GM23338 (cell line): ENCODE results near the gene CADPS2. TPM values are rescaled to one million over a fixed set of nuclear protein-coding genes. Genes with fewer than 3 reads are reported as not detected.

Experiments used
- ATAC-seq: fragments of 200-7000 bp; cut with Tn5 transposase; 3 replicates; pipeline ENCODE4 v1.9.1; 2020
- DNase-seq: peaks from one replicate; pipeline ENCODE4 v3.0.0-alpha.2; 2015; ENCODE audit warnings: low spot score
- H2AFZ ChIP-seq: fragments of 200-600 bp; sonication (generic); 2 replicates; pipeline ENCODE4 v1.8.0; 2016; ENCODE audit warnings: antibody characterized with exemption, mild to moderate bottlenecking, moderate library complexity
- H3F3A ChIP-seq: fragments of 200-600 bp; sonication (generic); replicated peaks from 2 replicates; pipeline ENCODE4 v1.8.0; 2017; ENCODE audit warnings: antibody characterized with exemption, mixed run types, low read depth
- H3K27ac ChIP-seq: fragments of 200-600 bp; sonication (generic); 2 replicates; pipeline ENCODE4 v1.6.1; 2016; ENCODE audit warnings: low read depth
- H3K27me3 ChIP-seq: fragments of 200-600 bp; sonication (generic); 2 replicates; pipeline ENCODE4 v1.8.0; 2016; ENCODE audit warnings: mild to moderate bottlenecking, mixed run types, moderate library complexity; ENCODE audit not compliant: insufficient read depth
- H3K36me3 ChIP-seq: fragments of 200-600 bp; sonication (generic); 2 replicates; pipeline ENCODE4 v1.8.0; 2016; ENCODE audit warnings: mild to moderate bottlenecking; ENCODE audit not compliant: insufficient read depth
- H3K4me1 ChIP-seq: fragments of 200-600 bp; sonication (generic); 2 replicates; pipeline ENCODE4 v1.8.0; 2016; ENCODE audit warnings: mild to moderate bottlenecking, moderate library complexity; ENCODE audit not compliant: insufficient read depth
- H3K4me2 ChIP-seq: fragments of 200-600 bp; sonication (generic); 2 replicates; pipeline ENCODE4 v1.7.1; 2017; ENCODE audit warnings: mixed run types
- H3K4me3 ChIP-seq: fragments of 200-600 bp; sonication (generic); 2 replicates; pipeline ENCODE4 v1.6.1; 2016; ENCODE audit warnings: mixed run types
- H3K79me2 ChIP-seq: fragments of 200-600 bp; sonication (generic); replicated peaks from 2 replicates; pipeline ENCODE4 v1.8.0; 2017; ENCODE audit warnings: mild to moderate bottlenecking; ENCODE audit not compliant: insufficient read depth
- H3K9me2 ChIP-seq: fragments of 200-600 bp; sonication (generic); 2 replicates; pipeline ENCODE4 v1.8.0; 2017; ENCODE audit not compliant: insufficient read depth
- H4K20me1 ChIP-seq: fragments of 200-600 bp; sonication (generic); replicated peaks from 2 replicates; pipeline ENCODE4 v1.8.0; 2017; ENCODE audit warnings: mild to moderate bottlenecking; ENCODE audit not compliant: insufficient read depth
- H3K27ac Mint-ChIP-seq: 2 replicates; pipeline ENCODE4 v1.8.0; 2020; ENCODE audit warnings: inconsistent platforms, mild to moderate bottlenecking, moderate library complexity, mixed read lengths
- H3K27me3 Mint-ChIP-seq: 3 replicates; pipeline ENCODE4 v1.8.0; 2022; ENCODE audit warnings: low read depth, mild to moderate bottlenecking, moderate library complexity, mixed read lengths, inconsistent platforms; ENCODE audit not compliant: insufficient read depth, poor library complexity
- H3K36me3 Mint-ChIP-seq: 3 replicates; pipeline ENCODE4 v1.8.0; 2021; ENCODE audit warnings: low read depth, mild to moderate bottlenecking, inconsistent platforms, moderate library complexity, mixed read lengths
- H3K4me1 Mint-ChIP-seq: 3 replicates; pipeline ENCODE4 v1.8.0; 2020; ENCODE audit warnings: mild to moderate bottlenecking, inconsistent platforms, mixed read lengths
- H3K4me3 Mint-ChIP-seq: 3 replicates; pipeline ENCODE4 v1.8.0; 2021; ENCODE audit warnings: moderate library complexity, mild to moderate bottlenecking, inconsistent platforms, mixed read lengths
- H3K9me3 Mint-ChIP-seq: 3 replicates; pipeline ENCODE4 v1.8.0; 2020; ENCODE audit warnings: moderate library complexity, mild to moderate bottlenecking, inconsistent platforms, mixed read lengths
- CREB1 ChIP-seq: fragments of 250-450 bp; sonication (Bioruptor Pico); IDR thresholded peaks from 2 replicates; pipeline ENCODE4 v1.5.0; 2020; ENCODE audit warnings: low read depth, mild to moderate bottlenecking, moderate library complexity
- EZH2 ChIP-seq: fragments of 200-600 bp; sonication (generic); IDR thresholded peaks from one replicate; pipeline ENCODE4 v1.8.0; 2017; ENCODE audit warnings: antibody characterized with exemption, mild to moderate bottlenecking, low read depth; ENCODE audit not compliant: unreplicated experiment
- EZH2phosphoT487 ChIP-seq: fragments of 200-600 bp; sonication (generic); IDR thresholded peaks from one replicate; pipeline ENCODE4 v1.8.1; 2018; ENCODE audit warnings: antibody characterized with exemption; ENCODE audit not compliant: unreplicated experiment
- JUNB ChIP-seq: IDR thresholded peaks from one replicate; pipeline ENCODE4 v1.6.1; 2016; ENCODE audit warnings: antibody characterized with exemption; ENCODE audit not compliant: unreplicated experiment
- NANOG ChIP-seq: IDR thresholded peaks from 2 replicates; pipeline ENCODE4 v1.6.1; 2016; ENCODE audit warnings: antibody characterized with exemption, borderline replicate concordance
- POLR2AphosphoS5 ChIP-seq: IDR thresholded peaks from 2 replicates; pipeline ENCODE4 v1.6.1; 2016; ENCODE audit warnings: antibody characterized with exemption, low read depth
- STAT1 ChIP-seq: IDR thresholded peaks from one replicate; pipeline ENCODE4 v1.6.1; 2016; ENCODE audit warnings: antibody characterized with exemption; ENCODE audit not compliant: unreplicated experiment
- ZNF114 ChIP-seq: fragments of 250-450 bp; sonication (Bioruptor Pico); IDR thresholded peaks from 2 replicates; pipeline ENCODE4 v1.5.0; 2020; ENCODE audit warnings: mild to moderate bottlenecking, moderate library complexity
- ZNF331 ChIP-seq: fragments of 250-450 bp; sonication (Bioruptor Pico); IDR thresholded peaks from 2 replicates; pipeline ENCODE4 v1.5.0; 2020; ENCODE audit warnings: low read depth, mild to moderate bottlenecking, moderate library complexity
- polyA plus RNA-seq: library from polyadenylated mRNA; unstranded; fragments of >200 nt; fragmentation: Nextera tagmentation; extraction: Ambion mirVana; gene quantifications from 2 replicates; pipeline ENCODE4 v1.2.1, GENCODE V29; 2016
- total RNA-seq: library from RNA; depleted of rRNA; stranded (reverse); fragments of >200 nt; shearing (Covaris generic); gene quantifications from 2 replicates; pipeline ENCODE4 v1.2.3, GENCODE V29; 2014
- TF ChIP-seq, protein P1 (sequence below): IDR thresholded peaks from 2 replicates; pipeline ENCODE4 v1.6.1; 2016; ENCODE audit warnings: antibody characterized with exemption
- TF ChIP-seq, protein P2 (sequence below): fragments of 250-450 bp; sonication (Bioruptor Pico); IDR thresholded peaks from 2 replicates; pipeline ENCODE4 v1.5.0; 2020; ENCODE audit warnings: mild to moderate bottlenecking, moderate library complexity

Gene CADPS2
- total and polyA plus RNA-seq, 2 experiments from 2014 or later, result 16.3 to 36.9 TPM

DNA sequence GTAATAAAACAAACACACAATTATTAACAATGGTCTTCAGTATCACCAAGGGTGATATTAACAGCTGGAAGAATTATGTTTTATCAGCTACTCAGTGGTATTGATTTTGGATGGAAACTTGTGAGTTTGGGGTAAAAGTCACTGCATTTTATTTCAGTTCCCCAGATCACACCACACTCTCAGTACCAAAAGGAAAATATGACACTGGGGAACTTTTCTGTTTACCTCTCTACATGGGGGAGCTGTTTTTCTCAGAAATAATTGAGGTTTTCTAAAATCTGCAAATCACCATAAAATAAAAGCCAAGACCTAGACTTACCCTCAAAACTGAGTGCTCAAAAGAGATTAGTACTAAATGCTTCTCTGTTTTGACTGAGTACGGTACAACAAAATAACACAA lies 483.1 kb downstream of the CADPS2 start:
- H2AFZ ChIP-seq, result no peak overlapping the region
- Mint-ChIP-seq H3K36me3 (peaks cover 10% of the 10 kb centered on the region; the same call in 2 of the 3 replicates), H3K27ac (no peak overlapping the region), H3K27me3 (peaks cover 4% of the 10 kb centered on the region), H3K9me3 (no peaks in the 10 kb centered on the region), H3K4me1 (peaks cover 37% of the 10 kb centered on the region), H3K4me3 (no peak overlapping the region)
- no peaks in the 10 kb centered on the region for H3K36me3 ChIP-seq
- DNase-seq, result no peak
- H3K9me2 ChIP-seq, result no peaks in the 10 kb centered on the region
- no peak overlapping the region for H3K27ac ChIP-seq
- no peaks in the 10 kb centered on the region for H3K79me2 ChIP-seq
- no peaks in the 10 kb centered on the region for H4K20me1 ChIP-seq
- H3K4me3 ChIP-seq, result no peak overlapping the region
- no peak for TF ChIP-seq NANOG
- TF ChIP-seq, protein P1, sequence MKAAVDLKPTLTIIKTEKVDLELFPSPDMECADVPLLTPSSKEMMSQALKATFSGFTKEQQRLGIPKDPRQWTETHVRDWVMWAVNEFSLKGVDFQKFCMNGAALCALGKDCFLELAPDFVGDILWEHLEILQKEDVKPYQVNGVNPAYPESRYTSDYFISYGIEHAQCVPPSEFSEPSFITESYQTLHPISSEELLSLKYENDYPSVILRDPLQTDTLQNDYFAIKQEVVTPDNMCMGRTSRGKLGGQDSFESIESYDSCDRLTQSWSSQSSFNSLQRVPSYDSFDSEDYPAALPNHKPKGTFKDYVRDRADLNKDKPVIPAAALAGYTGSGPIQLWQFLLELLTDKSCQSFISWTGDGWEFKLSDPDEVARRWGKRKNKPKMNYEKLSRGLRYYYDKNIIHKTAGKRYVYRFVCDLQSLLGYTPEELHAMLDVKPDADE, result no peak
- no peak for TF ChIP-seq EZH2phosphoT487
- TF ChIP-seq JUNB, result no peak
- TF ChIP-seq, protein P2, sequence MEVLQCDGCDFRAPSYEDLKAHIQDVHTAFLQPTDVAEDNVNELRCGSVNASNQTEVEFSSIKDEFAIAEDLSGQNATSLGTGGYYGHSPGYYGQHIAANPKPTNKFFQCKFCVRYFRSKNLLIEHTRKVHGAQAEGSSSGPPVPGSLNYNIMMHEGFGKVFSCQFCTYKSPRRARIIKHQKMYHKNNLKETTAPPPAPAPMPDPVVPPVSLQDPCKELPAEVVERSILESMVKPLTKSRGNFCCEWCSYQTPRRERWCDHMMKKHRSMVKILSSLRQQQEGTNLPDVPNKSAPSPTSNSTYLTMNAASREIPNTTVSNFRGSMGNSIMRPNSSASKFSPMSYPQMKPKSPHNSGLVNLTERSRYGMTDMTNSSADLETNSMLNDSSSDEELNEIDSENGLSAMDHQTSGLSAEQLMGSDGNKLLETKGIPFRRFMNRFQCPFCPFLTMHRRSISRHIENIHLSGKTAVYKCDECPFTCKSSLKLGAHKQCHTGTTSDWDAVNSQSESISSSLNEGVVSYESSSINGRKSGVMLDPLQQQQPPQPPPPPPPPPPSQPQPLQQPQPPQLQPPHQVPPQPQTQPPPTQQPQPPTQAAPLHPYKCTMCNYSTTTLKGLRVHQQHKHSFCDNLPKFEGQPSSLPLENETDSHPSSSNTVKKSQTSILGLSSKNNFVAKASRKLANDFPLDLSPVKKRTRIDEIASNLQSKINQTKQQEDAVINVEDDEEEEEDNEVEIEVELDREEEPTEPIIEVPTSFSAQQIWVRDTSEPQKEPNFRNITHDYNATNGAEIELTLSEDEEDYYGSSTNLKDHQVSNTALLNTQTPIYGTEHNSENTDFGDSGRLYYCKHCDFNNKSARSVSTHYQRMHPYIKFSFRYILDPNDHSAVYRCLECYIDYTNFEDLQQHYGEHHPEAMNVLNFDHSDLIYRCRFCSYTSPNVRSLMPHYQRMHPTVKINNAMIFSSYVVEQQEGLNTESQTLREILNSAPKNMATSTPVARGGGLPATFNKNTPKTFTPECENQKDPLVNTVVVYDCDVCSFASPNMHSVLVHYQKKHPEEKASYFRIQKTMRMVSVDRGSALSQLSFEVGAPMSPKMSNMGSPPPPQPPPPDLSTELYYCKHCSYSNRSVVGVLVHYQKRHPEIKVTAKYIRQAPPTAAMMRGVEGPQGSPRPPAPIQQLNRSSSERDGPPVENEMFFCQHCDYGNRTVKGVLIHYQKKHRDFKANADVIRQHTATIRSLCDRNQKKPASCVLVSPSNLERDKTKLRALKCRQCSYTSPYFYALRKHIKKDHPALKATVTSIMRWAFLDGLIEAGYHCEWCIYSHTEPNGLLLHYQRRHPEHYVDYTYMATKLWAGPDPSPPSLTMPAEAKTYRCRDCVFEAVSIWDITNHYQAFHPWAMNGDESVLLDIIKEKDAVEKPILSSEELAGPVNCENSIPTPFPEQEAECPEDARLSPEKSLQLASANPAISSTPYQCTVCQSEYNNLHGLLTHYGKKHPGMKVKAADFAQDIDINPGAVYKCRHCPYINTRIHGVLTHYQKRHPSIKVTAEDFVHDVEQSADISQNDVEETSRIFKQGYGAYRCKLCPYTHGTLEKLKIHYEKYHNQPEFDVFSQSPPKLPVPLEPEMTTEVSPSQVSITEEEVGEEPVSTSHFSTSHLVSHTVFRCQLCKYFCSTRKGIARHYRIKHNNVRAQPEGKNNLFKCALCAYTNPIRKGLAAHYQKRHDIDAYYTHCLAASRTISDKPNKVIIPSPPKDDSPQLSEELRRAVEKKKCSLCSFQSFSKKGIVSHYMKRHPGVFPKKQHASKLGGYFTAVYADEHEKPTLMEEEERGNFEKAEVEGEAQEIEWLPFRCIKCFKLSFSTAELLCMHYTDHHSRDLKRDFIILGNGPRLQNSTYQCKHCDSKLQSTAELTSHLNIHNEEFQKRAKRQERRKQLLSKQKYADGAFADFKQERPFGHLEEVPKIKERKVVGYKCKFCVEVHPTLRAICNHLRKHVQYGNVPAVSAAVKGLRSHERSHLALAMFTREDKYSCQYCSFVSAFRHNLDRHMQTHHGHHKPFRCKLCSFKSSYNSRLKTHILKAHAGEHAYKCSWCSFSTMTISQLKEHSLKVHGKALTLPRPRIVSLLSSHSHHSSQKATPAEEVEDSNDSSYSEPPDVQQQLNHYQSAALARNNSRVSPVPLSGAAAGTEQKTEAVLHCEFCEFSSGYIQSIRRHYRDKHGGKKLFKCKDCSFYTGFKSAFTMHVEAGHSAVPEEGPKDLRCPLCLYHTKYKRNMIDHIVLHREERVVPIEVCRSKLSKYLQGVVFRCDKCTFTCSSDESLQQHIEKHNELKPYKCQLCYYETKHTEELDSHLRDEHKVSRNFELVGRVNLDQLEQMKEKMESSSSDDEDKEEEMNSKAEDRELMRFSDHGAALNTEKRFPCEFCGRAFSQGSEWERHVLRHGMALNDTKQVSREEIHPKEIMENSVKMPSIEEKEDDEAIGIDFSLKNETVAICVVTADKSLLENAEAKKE (CRISPR knock-in tag), result no peak
- no peak for TF ChIP-seq ZNF114
- no peak for TF ChIP-seq POLR2AphosphoS5
- no peak for TF ChIP-seq EZH2
- TF ChIP-seq STAT1, result no peak
- no peak for TF ChIP-seq CREB1 (CRISPR knock-in tag)
- no peak for TF ChIP-seq ZNF331
- peaks cover 34% of the 10 kb centered on the region for H3K4me1 ChIP-seq
- no peak overlapping the region for H3K4me2 ChIP-seq
- H3F3A ChIP-seq, result no peaks in the 10 kb centered on the region; the same call in 1 of the 2 replicates
- no peaks in the 10 kb centered on the region for H3K27me3 ChIP-seq
- ATAC-seq, result no peak
